Vagina (tissue), 2 donors: ENCODE data around the gene MEIOB. TPM values are rescaled to one million over a fixed set of nuclear protein-coding genes. Genes with fewer than 3 reads are reported as not detected.

Experiments used
- DNase-seq, 2 donors: peaks; one replicate each; pipeline ENCODE4 v3.0.0-alpha.2; 2017; ENCODE audit errors: extremely low spot score in 2 of 2
- H3K27ac ChIP-seq: fragments of 200-600 bp; sonication (generic); one replicate; pipeline ENCODE4 v1.5.1; 2019
- H3K27me3 ChIP-seq: fragments of 200-600 bp; sonication (generic); one replicate; pipeline ENCODE4 v1.5.1; 2019
- H3K36me3 ChIP-seq, 2 donors: fragments of 200-600 bp; sonication (generic); one replicate each; pipeline ENCODE4 v1.5.1; 2017 to 2019
- H3K4me1 ChIP-seq: fragments of 200-600 bp; sonication (generic); one replicate; pipeline ENCODE4 v1.5.1; 2019
- H3K4me3 ChIP-seq, 2 donors: fragments of 200-600 bp; sonication (generic); 1 replicate in 1 of 2; 2 replicates in 1 of 2; pipeline ENCODE4 v1.5.1; 2016 to 2019
- H3K9me3 ChIP-seq: fragments of 200-600 bp; sonication (generic); one replicate; pipeline ENCODE4 v1.5.1; 2019
- CTCF ChIP-seq, 3 experiments: fragments of 450-650 bp in 2 of 3; fragments of 200-600 bp in 1 of 3; sonication (generic) in 1 of 3; IDR thresholded peaks; one replicate each; pipeline ENCODE4 v1.5.1; 2017 to 2019; ENCODE audit warnings: antibody characterized with exemption in 3 of 3, mild to moderate bottlenecking in 2 of 3, moderate library complexity in 2 of 3
- POLR2A ChIP-seq, 2 donors: fragments of 450-650 bp; IDR thresholded peaks; one replicate each; pipeline ENCODE4 v1.6.1; 2017; ENCODE audit warnings: antibody characterized with exemption in 2 of 2, mild to moderate bottlenecking in 2 of 2, moderate library complexity in 2 of 2
- POLR2AphosphoS5 ChIP-seq, 2 donors: sonication (generic); formaldehyde crosslinking; IDR thresholded peaks; one replicate each; pipeline ENCODE4 v1.9.0; 2017; ENCODE audit warnings: antibody characterized with exemption in 2 of 2, mild to moderate bottlenecking in 2 of 2, low read depth in 1 of 2; ENCODE audit not compliant: insufficient read depth in 1 of 2
- intact Hi-C: fragments of 100-400 bp; cut with DNase I; formaldehyde crosslinking; loops from one replicate; pipeline ENCODE4 v1.15.1; 2023
- total RNA-seq: library from RNA; depleted of rRNA; stranded (reverse); fragments of >200 nt; gene quantifications from one replicate; pipeline ENCODE4 v1.2.3, GENCODE V29; 2016

The MEIOB gene
- total RNA-seq, 1 donor from 2014 or later = not detected

GRCh38 chr16:1826691-1827573, 45.0 kb downstream of the MEIOB start, which contains the start of the genes FAHD1 and HAGH:
Gene FAHD1 (plus strand): TSS chr16:1827206. CDS start chr16:1827239, 33 bp downstream.
Gene HAGH (minus strand): TSS chr16:1826825. CDS start chr16:1826787, 38 bp downstream.
- Histone ChIP-seq H3K27ac (peak within 1 kb of the TSS; percentile 58), H3K9me3 (no peaks in the 10 kb centered on the region), H3K36me3 (peaks cover 0 to 7% of the 10 kb centered on the region in 2 donors), H3K27me3 (no peaks in the 10 kb centered on the region), H3K4me3 (peak within 1 kb of the TSS; percentile 64 to 99), H3K4me1 (peaks cover 45% of the 10 kb centered on the region)
- no peak for TF ChIP-seq CTCF (IDR thresholded peaks at IDR 0.05)
- peak; percentile 80 to 91 for TF ChIP-seq POLR2AphosphoS5 (IDR thresholded peaks at IDR 0.05; ENCODE audit: insufficient read depth in 1 of 2, low read depth in 1 of 2)
- peak; percentile 96 to 97 for DNase-seq
- intact Hi-C loops = no loop called here

- Histone ChIP-seq H3K4me3 (peak overlapping the region; percentile 64 to 99), H3K27me3 (no peaks in the 10 kb centered on the region), H3K4me1 (peaks cover 45% of the 10 kb centered on the region), H3K27ac (no peak overlapping the region), H3K9me3 (no peaks in the 10 kb centered on the region), H3K36me3 (peaks cover 0 to 12% of the 10 kb centered on the region in 2 donors)
- intact Hi-C loops = no loop called here
- TF ChIP-seq POLR2AphosphoS5 (IDR thresholded peaks at IDR 0.05; ENCODE audit: insufficient read depth in 1 of 2, low read depth in 1 of 2) = no peak
- no peak for TF ChIP-seq POLR2A (IDR thresholded peaks at IDR 0.05)
- no peak for TF ChIP-seq CTCF (IDR thresholded peaks at IDR 0.05)
- no peak for DNase-seq
Measured at GRCh38 chr16:1825864-1826690, 45.9 kb downstream of the MEIOB start.

GRCh38 chr16:1825381-1825863, 46.5 kb downstream of the MEIOB start:
- Histone ChIP-seq H3K27me3 (no peaks in the 10 kb centered on the region), H3K4me3 (peak overlapping the region; percentile 64 to 99), H3K36me3 (peaks cover 0 to 17% of the 10 kb centered on the region in 2 donors), H3K27ac (no peak overlapping the region), H3K9me3 (no peaks in the 10 kb centered on the region), H3K4me1 (peaks cover 45% of the 10 kb centered on the region)
- TF ChIP-seq CTCF (IDR thresholded peaks at IDR 0.05) = no peak
- TF ChIP-seq POLR2A (IDR thresholded peaks at IDR 0.05) = no peak
- no peak for TF ChIP-seq POLR2AphosphoS5 (IDR thresholded peaks at IDR 0.05; ENCODE audit: insufficient read depth in 1 of 2, low read depth in 1 of 2)
- no peak for DNase-seq
- intact Hi-C loops = no loop called here

- intact Hi-C loops = no loop called here
- Histone ChIP-seq H3K9me3 (no peaks in the 10 kb centered on the region), H3K4me3 (no peak overlapping the region), H3K36me3 (peaks cover 0 to 33% of the 10 kb centered on the region in 2 donors), H3K27me3 (no peaks in the 10 kb centered on the region), H3K27ac (no peak overlapping the region), H3K4me1 (peaks cover 31% of the 10 kb centered on the region)
- TF ChIP-seq CTCF (IDR thresholded peaks at IDR 0.05) (no peak), POLR2A (IDR thresholded peaks at IDR 0.05) (no peak), POLR2AphosphoS5 (IDR thresholded peaks at IDR 0.05; ENCODE audit: insufficient read depth in 1 of 2, low read depth in 1 of 2) (no peak)
- no peak for DNase-seq
Measured at GRCh38 chr16:1823821-1824220, 48.1 kb downstream of the MEIOB start.
